ENCODE measurements around the gene CUTA.

DNA sequence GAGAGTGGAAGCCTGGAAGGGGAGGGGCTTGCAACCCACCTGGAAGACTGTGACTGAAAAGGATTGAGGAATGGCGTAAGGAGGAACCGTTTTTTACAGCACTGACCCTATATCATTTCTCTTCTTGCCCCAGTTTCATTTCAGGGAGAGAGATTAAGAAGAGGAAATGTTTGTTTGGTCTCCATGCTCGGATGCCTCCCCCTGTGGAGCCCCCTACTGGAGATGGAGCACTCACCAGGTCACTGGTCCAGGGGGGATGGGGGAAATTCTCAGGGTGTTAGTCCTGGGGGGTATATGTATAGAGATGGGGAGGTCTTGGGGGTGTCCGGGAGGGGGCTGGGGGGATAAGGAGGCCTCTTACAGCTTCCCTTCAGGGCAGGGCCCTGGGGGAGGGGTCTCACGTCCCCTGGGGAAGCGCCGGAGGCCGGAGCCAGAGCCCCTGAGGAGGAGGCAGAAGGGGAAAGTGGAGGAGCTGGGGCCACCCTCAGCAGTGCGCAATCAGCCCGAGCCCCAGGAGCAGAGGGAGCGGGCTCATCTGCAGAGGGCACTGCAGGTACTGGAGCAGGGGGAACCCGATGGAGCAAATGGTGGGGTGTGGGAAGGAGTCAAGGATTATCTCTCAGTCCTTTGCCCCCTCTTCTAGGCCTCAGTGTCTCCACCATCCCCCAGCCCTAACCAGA, 3.2 kb downstream of the CUTA start:
- TF ChIP-seq CTCF (IDR thresholded peaks at IDR 0.05) = no peak
- TF ChIP-seq POLR2A (IDR thresholded peaks at IDR 0.05) = no peak

Measured in testis (tissue), 2 donors.